Measurements from ENCODE around the gene RAB11FIP2.

DNA sequence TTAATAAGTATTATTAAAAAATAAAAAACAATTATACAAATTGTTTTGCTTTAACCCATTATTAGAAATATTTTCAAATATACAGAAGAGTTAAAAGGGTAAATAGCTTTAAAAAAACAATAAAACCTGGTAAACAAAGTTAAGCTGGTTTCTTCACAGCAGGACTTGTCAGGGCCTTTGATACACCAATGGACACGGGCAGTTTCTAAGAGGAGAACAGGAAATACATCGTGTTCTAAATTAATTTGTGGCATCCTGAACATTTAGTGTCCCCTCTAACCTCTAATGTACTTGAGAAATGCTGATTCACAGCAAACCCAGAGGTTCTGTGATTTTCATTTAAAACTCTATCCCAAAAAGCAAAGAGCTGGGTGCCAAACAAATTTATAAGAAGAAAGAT lies 80.8 kb downstream of the RAB11FIP2 start:
- TF ChIP-seq, protein P1, sequence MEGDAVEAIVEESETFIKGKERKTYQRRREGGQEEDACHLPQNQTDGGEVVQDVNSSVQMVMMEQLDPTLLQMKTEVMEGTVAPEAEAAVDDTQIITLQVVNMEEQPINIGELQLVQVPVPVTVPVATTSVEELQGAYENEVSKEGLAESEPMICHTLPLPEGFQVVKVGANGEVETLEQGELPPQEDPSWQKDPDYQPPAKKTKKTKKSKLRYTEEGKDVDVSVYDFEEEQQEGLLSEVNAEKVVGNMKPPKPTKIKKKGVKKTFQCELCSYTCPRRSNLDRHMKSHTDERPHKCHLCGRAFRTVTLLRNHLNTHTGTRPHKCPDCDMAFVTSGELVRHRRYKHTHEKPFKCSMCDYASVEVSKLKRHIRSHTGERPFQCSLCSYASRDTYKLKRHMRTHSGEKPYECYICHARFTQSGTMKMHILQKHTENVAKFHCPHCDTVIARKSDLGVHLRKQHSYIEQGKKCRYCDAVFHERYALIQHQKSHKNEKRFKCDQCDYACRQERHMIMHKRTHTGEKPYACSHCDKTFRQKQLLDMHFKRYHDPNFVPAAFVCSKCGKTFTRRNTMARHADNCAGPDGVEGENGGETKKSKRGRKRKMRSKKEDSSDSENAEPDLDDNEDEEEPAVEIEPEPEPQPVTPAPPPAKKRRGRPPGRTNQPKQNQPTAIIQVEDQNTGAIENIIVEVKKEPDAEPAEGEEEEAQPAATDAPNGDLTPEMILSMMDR (IDR thresholded peaks at IDR 0.05; ENCODE audit: insufficient read depth, low read depth, low read length) = no peak
- no peak for TF ChIP-seq EZH2 (IDR thresholded peaks at IDR 0.05; ENCODE audit: insufficient read depth, low read length)

Data from astrocyte (in vitro differentiated cells and primary cell).